ENCODE data around the gene ALDH1L2. TPM values are rescaled to one million over a fixed set of nuclear protein-coding genes. Genes with fewer than 3 reads are reported as not detected.

ALDH1L2 gene
- total RNA-seq, 1 experiment from 2014 or later: 1.9 TPM

- H3K4me2 ChIP-seq (ENCODE audit: insufficient read depth, insufficient read length, low read length): no peak overlapping the region
- no peak overlapping the region for H2BK20ac ChIP-seq (ENCODE audit: low read depth, low read length, poor library complexity, severe bottlenecking)
- H2AK5ac ChIP-seq (ENCODE audit: insufficient read length, low read length): no peak overlapping the region
- H4K20me1 ChIP-seq (ENCODE audit: control insufficient read depth, insufficient read depth, insufficient read length): no peaks in the 10 kb centered on the region
- no peaks in the 10 kb centered on the region for H3K79me2 ChIP-seq (ENCODE audit: insufficient read depth, low read length)
- H3K56ac ChIP-seq (ENCODE audit: insufficient read length, low read depth, low read length): no peak overlapping the region
- no peak overlapping the region for H4K91ac ChIP-seq (ENCODE audit: insufficient read length, low read depth, low read length)
- no peak overlapping the region for H3K27ac ChIP-seq (ENCODE audit: insufficient read length, low read depth, low read length)
- H2BK5ac ChIP-seq (ENCODE audit: insufficient read length, low read length): no peak overlapping the region
- H3K27me3 ChIP-seq (ENCODE audit: insufficient read depth, low read length): no peaks in the 10 kb centered on the region
- H3K4me3 Mint-ChIP-seq: no peak overlapping the region
- TF ChIP-seq, protein P1, sequence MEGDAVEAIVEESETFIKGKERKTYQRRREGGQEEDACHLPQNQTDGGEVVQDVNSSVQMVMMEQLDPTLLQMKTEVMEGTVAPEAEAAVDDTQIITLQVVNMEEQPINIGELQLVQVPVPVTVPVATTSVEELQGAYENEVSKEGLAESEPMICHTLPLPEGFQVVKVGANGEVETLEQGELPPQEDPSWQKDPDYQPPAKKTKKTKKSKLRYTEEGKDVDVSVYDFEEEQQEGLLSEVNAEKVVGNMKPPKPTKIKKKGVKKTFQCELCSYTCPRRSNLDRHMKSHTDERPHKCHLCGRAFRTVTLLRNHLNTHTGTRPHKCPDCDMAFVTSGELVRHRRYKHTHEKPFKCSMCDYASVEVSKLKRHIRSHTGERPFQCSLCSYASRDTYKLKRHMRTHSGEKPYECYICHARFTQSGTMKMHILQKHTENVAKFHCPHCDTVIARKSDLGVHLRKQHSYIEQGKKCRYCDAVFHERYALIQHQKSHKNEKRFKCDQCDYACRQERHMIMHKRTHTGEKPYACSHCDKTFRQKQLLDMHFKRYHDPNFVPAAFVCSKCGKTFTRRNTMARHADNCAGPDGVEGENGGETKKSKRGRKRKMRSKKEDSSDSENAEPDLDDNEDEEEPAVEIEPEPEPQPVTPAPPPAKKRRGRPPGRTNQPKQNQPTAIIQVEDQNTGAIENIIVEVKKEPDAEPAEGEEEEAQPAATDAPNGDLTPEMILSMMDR (conservative IDR thresholded peaks at IDR 0.05): no peak
- H3K79me1 ChIP-seq (ENCODE audit: insufficient read depth, low read depth, low read length, poor library complexity, severe bottlenecking): no peaks in the 10 kb centered on the region
- H3K4me1 Mint-ChIP-seq: peaks cover 0 to 5% of the 10 kb centered on the region in 2 experiments; a peak in 1 of 4 replicates
- H2BK12ac ChIP-seq (ENCODE audit: insufficient read length, low read depth, low read length): no peak overlapping the region
- no peaks in the 10 kb centered on the region for H3K27me3 Mint-ChIP-seq (ENCODE audit: low read depth)
- no peak overlapping the region for H2AFZ ChIP-seq (ENCODE audit: low read length)
- H3T11ph ChIP-seq (ENCODE audit: low read length): no peak overlapping the region
- H3K23me2 ChIP-seq (ENCODE audit: insufficient read length, low read depth, low read length, poor library complexity, severe bottlenecking): no peaks in the 10 kb centered on the region
- no peak overlapping the region for H4K8ac ChIP-seq (replicated peaks; ENCODE audit: insufficient read length, low read depth, low read length)
- H3K9me3 Mint-ChIP-seq: no peaks in the 10 kb centered on the region
- no peaks in the 10 kb centered on the region for H3K4me1 ChIP-seq (ENCODE audit: insufficient read depth, low read length)
- H3K36me3 Mint-ChIP-seq (ENCODE audit: insufficient read depth in 1 of 3, low read depth in 3 of 3): no peaks in the 10 kb centered on the region; a peak in 2 of 7 replicates
- H2BK15ac ChIP-seq (ENCODE audit: low read depth, low read length): no peak overlapping the region
- no CpG with 5 or more reads among the region's 4 CpGs for WGBS (ENCODE audit: extremely low coverage, insufficient read length, low lambda C conversion rate)
- H3K27ac Mint-ChIP-seq: no peak overlapping the region
- H3K4ac ChIP-seq (ENCODE audit: low read depth, low read length): no peak overlapping the region
- DNase-seq: no peak
- no peak overlapping the region for H4K5ac ChIP-seq (ENCODE audit: insufficient read length, low read depth, low read length)
- H3K14ac ChIP-seq (ENCODE audit: insufficient read depth, low read length): no peak overlapping the region
- H3K23ac ChIP-seq (ENCODE audit: insufficient read length, low read depth, low read length): no peak overlapping the region
- no peaks in the 10 kb centered on the region for H3K9me3 ChIP-seq (ENCODE audit: control insufficient read depth, low read depth, low read length)
- no peak overlapping the region for H2BK120ac ChIP-seq (ENCODE audit: low read depth, low read length, poor library complexity, severe bottlenecking)
- H3K9ac ChIP-seq (ENCODE audit: extremely low read depth, insufficient read length, low read length): no peak overlapping the region
- no peak overlapping the region for H3K18ac ChIP-seq (ENCODE audit: insufficient read length, low read depth, low read length)
Observed at GRCh38 chr12:105069936-105070702, 14.1 kb downstream of the ALDH1L2 start.

Measured in H9 (cell line).